ENCODE results near the gene GRM7. TPM values are rescaled to one million over a fixed set of nuclear protein-coding genes. Genes with fewer than 3 reads are reported as not detected.

The GRM7 gene
- total and polyA plus RNA-seq, 4 experiments from 2014 or later: not detected

DNA sequence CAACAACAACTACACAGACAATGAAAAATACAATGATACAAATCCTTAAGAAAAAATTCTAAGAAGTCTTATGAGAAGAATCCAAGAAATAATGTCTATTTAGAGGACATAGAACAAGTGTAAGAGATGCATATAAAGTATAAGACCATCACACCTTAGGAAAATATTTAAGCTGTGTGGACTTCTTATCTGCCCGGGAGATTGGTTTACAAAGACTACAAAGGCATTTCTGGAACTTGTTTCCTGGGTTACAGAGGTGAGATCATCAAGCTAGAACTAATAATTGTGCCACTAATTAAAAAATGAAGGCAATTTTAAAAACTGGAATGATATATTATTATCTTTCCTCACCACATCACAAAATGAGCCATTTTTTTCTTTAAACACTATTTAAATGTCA lies 507.1 kb downstream of the GRM7 start:
- Histone ChIP-seq H3K27ac (ENCODE audit: low read depth, low read length) (no peak overlapping the region), H3K27me3 (ENCODE audit: insufficient read depth, low read length) (no peaks in the 10 kb centered on the region), H3K36me3 (ENCODE audit: insufficient read depth, low read length) (no peaks in the 10 kb centered on the region), H3K9me3 (ENCODE audit: control insufficient read depth in 1 of 2, low read length in 2 of 2) (no peaks in the 10 kb centered on the region), H3K4me1 (ENCODE audit: insufficient read depth, low read length) (no peaks in the 10 kb centered on the region), H3K4me3 (ENCODE audit: low read length in 2 of 2) (no peak overlapping the region)
- no peaks in the 10 kb centered on the region for H3K4me1 Mint-ChIP-seq
- H3K4me3 Mint-ChIP-seq: no peak overlapping the region
- H3K9me3 Mint-ChIP-seq: peaks cover 0 to 4% (median 0%) of the 10 kb centered on the region in 8 donors
- DNase-seq: no peak
- intact Hi-C loops (cut with micrococcal nuclease): no loop called here
- H3K27me3 Mint-ChIP-seq: no peaks in the 10 kb centered on the region
- H3K36me3 Mint-ChIP-seq: no peaks in the 10 kb centered on the region
- ChIA-PET POLR2A (ENCODE audit: partially characterized antibody) (no interaction called here), CTCF (ENCODE audit: partially characterized antibody) (interaction anchor here (0.9 kb wide), 1 partner anchor 11 kb away, joined by 3 read pairs; no protein-coding TSS in a partner anchor)
- H3K27ac Mint-ChIP-seq: no peak overlapping the region

DNA sequence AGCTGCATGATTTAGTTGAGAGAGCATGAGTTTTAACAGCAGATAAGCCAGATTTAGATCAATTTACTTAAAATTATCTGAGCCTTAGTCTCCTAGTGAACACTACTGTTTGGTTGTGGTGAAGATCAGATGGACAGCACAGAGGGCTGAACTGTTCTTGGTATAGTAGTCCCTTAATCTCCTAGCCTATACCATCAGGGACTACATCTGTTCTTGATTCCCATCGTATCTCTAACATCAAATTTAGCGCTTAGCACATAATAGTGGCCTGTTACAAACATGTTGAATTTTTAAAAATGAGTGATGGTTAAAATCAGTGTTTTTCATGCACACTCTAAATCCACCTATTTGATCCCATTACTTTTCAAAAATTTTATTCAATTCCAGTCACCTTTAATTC lies 507.7 kb downstream of the GRM7 start:
- POLR2A ChIA-PET (ENCODE audit: partially characterized antibody): no interaction called here
- peaks cover 0 to 4% (median 0%) of the 10 kb centered on the region in 8 donors for H3K9me3 Mint-ChIP-seq

DNA sequence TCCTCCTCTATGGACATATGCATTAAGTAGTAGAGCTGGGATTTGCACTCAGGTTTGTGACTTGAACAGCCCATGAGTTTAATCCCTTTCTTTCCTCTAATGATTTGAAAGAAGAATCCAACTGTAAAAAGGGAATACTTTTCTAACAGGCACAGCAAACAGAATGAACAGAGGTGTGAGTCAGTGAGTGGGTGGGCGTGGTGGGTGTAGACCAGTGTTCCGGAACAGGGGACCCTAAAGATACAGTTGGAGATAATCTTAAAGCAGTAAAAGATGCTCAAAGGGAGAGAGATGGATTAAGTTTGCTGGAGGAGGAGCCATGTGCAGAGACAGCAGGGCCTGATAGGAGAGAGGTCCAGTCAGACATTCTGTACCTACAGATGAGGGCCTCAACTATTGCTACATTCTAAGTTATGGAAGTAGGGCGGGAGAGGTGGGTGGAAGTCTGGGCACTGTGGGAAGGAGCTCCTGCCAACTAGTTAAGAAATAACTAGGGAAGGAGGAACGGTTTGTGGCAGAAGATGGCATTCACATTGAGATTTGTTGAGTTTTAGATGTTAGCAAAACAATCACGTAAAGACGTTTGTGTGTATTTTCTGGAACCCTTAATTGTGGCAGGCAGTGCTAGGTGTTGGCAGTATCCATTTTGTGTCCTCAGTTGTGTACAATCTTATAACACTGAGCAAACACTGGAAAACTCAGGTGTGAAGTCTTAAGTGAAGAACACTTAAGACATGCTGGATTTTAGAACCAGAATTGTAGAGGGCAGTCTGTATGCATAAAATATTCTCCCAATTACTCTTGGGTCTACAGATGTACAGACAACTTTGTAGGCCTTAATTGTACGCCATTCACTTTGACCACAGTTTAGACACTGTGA lies 511.0 kb downstream of the GRM7 start:
- intact Hi-C loops (cut with micrococcal nuclease): no loop called here
- POLR2A ChIA-PET (ENCODE audit: partially characterized antibody): no interaction called here
- Mint-ChIP-seq H3K4me3 (no peak overlapping the region), H3K36me3 (no peaks in the 10 kb centered on the region), H3K4me1 (no peaks in the 10 kb centered on the region), H3K27ac (no peak overlapping the region), H3K27me3 (no peaks in the 10 kb centered on the region), H3K9me3 (peaks cover 0 to 7% (median 2%) of the 10 kb centered on the region in 8 donors)
- Histone ChIP-seq H3K9me3 (ENCODE audit: control insufficient read depth in 1 of 2, low read length in 2 of 2) (no peaks in the 10 kb centered on the region), H3K36me3 (ENCODE audit: insufficient read depth, low read length) (no peaks in the 10 kb centered on the region), H3K27me3 (ENCODE audit: insufficient read depth, low read length) (no peaks in the 10 kb centered on the region), H3K4me3 (ENCODE audit: low read length in 2 of 2) (no peak overlapping the region), H3K4me1 (ENCODE audit: insufficient read depth, low read length) (no peaks in the 10 kb centered on the region), H3K27ac (ENCODE audit: low read depth, low read length) (no peak overlapping the region)
- DNase-seq: no peak
- CTCF ChIA-PET (ENCODE audit: partially characterized antibody): no interaction called here

More for the DNA sequence above, 507.7 kb downstream of the GRM7 start:
- H3K9me3 ChIP-seq (ENCODE audit: control insufficient read depth in 1 of 2, low read length in 2 of 2): no peaks in the 10 kb centered on the region
- Mint-ChIP-seq H3K4me3 (no peak overlapping the region), H3K36me3 (no peaks in the 10 kb centered on the region), H3K27me3 (no peaks in the 10 kb centered on the region), H3K27ac (peak overlapping the region in 1 of 7 donors; percentile 16), H3K4me1 (no peaks in the 10 kb centered on the region)
- H3K27ac ChIP-seq (ENCODE audit: low read depth, low read length): no peak overlapping the region
- H3K36me3 ChIP-seq (ENCODE audit: insufficient read depth, low read length): no peaks in the 10 kb centered on the region
- intact Hi-C loops (cut with micrococcal nuclease): no loop called here
- H3K27me3 ChIP-seq (ENCODE audit: insufficient read depth, low read length): no peaks in the 10 kb centered on the region
- no peak overlapping the region for H3K4me3 ChIP-seq (ENCODE audit: low read length in 2 of 2)
- CTCF ChIA-PET (ENCODE audit: partially characterized antibody): no interaction called here
- H3K4me1 ChIP-seq (ENCODE audit: insufficient read depth, low read length): no peaks in the 10 kb centered on the region
- no peak for DNase-seq

DNA sequence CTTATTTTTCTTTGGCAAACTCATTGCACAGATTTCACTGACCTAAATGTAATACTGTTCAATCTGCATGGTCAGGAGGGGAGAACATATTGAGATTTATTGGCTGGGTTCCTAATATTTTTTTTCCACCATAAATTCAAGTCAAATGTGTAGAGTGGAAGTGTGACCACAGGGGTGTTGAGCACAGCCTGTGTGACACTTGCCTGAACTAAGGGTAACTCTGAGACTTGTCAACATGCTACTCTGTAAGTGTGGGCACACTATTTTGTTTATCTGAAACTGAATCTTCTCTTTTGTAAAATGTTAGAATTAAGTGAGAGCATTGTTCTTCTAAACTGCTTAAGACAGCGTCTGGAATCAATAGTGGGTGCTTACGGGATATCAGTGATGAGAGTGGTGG lies 516.2 kb downstream of the GRM7 start:
- no peak overlapping the region for H3K27ac Mint-ChIP-seq
- POLR2A ChIA-PET (ENCODE audit: partially characterized antibody): no interaction called here
- H3K4me3 Mint-ChIP-seq: no peak overlapping the region
- H3K9me3 Mint-ChIP-seq: peaks cover 0 to 7% (median 1%) of the 10 kb centered on the region in 8 donors
- H3K4me1 Mint-ChIP-seq: no peaks in the 10 kb centered on the region
- no peak overlapping the region for H3K4me3 ChIP-seq (ENCODE audit: low read length in 2 of 2)
- H3K36me3 ChIP-seq (ENCODE audit: insufficient read depth, low read length): no peaks in the 10 kb centered on the region
- CTCF ChIA-PET (ENCODE audit: partially characterized antibody): no interaction called here
- H3K36me3 Mint-ChIP-seq: no peaks in the 10 kb centered on the region
- intact Hi-C loops (cut with micrococcal nuclease): no loop called here
- H3K4me1 ChIP-seq (ENCODE audit: insufficient read depth, low read length): no peaks in the 10 kb centered on the region
- DNase-seq: no peak
- H3K27ac ChIP-seq (ENCODE audit: low read depth, low read length): no peak overlapping the region
- H3K27me3 ChIP-seq (ENCODE audit: insufficient read depth, low read length): no peaks in the 10 kb centered on the region
- H3K27me3 Mint-ChIP-seq: no peaks in the 10 kb centered on the region
- H3K9me3 ChIP-seq (ENCODE audit: control insufficient read depth in 1 of 2, low read length in 2 of 2): no peaks in the 10 kb centered on the region

DNA sequence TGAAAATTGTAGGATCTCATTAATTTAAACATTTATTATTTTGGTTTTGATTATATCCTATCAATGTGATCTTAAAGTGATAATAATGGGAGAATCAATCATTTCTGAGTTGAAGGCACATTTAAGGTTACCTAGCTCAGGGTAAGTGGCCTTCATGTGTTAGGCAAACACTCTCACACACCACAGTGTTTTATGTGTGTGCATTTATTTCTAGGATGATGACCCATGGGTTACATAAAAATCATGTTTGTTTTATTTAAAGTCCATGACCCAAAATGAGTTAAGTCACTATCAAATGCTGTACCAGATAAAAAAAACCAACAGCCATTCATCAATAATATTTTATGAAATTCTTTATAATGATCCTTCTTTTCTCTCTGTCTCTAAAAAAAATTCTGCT lies 520.8 kb downstream of the GRM7 start:
- H3K4me3 ChIP-seq (ENCODE audit: low read length in 2 of 2): no peak overlapping the region
- POLR2A ChIA-PET (ENCODE audit: partially characterized antibody): no interaction called here

DNA sequence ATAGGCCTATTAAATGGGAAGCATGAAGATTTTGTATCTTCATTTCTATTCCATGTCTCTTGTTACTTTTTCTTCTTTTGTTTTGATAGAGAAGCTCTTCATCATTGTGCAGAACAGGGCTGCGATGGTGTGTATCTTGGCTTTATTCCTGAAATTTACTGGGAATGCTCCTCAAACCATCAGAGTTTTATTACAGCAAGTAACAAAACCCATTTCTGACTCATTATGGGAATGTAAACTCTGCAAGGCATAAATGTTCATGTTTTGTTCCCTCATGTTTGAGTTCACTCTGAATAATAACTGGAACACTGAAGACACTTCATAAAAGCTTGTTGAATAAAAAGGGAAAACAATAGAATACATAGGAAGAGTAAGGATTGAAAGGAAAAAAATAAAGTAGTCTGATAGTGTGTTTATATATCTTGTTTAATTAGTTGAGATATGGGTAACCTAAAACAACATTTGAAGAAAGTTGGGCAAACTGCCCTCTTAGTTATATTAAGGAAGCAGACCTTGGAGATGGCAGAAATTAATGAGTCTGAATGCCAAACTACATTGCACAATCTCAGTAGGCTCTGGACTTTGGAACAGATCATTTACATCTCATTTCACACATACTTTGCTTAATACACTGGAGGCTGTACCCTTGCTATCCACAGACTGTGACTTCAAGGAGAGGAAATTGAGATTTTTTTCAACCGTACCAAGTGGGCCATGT lies 521.5 kb downstream of the GRM7 start:
- Mint-ChIP-seq H3K27me3 (no peaks in the 10 kb centered on the region), H3K9me3 (peaks cover 0 to 3% (median 0%) of the 10 kb centered on the region in 8 donors), H3K36me3 (no peaks in the 10 kb centered on the region), H3K27ac (no peak overlapping the region), H3K4me3 (no peak overlapping the region), H3K4me1 (no peaks in the 10 kb centered on the region)
- intact Hi-C loops (cut with micrococcal nuclease): no loop called here
- no peaks in the 10 kb centered on the region for H3K4me1 ChIP-seq (ENCODE audit: insufficient read depth, low read length)
- H3K9me3 ChIP-seq (ENCODE audit: control insufficient read depth in 1 of 2, low read length in 2 of 2): no peaks in the 10 kb centered on the region
- H3K4me3 ChIP-seq (ENCODE audit: low read length in 2 of 2): no peak overlapping the region
- no peak overlapping the region for H3K27ac ChIP-seq (ENCODE audit: low read depth, low read length)
- no peak for DNase-seq
- H3K36me3 ChIP-seq (ENCODE audit: insufficient read depth, low read length): no peaks in the 10 kb centered on the region
- ChIA-PET CTCF (ENCODE audit: partially characterized antibody) (no interaction called here), POLR2A (ENCODE audit: partially characterized antibody) (no interaction called here)
- H3K27me3 ChIP-seq (ENCODE audit: insufficient read depth, low read length): no peaks in the 10 kb centered on the region

More for the DNA sequence above, 520.8 kb downstream of the GRM7 start:
- intact Hi-C loops (cut with micrococcal nuclease): no loop called here
- no peaks in the 10 kb centered on the region for H3K9me3 Mint-ChIP-seq
- H3K27ac Mint-ChIP-seq: no peak overlapping the region
- H3K27me3 Mint-ChIP-seq: no peaks in the 10 kb centered on the region
- no peak overlapping the region for H3K27ac ChIP-seq (ENCODE audit: low read depth, low read length)
- no peaks in the 10 kb centered on the region for H3K36me3 Mint-ChIP-seq
- no peak for DNase-seq
- H3K4me1 Mint-ChIP-seq: no peaks in the 10 kb centered on the region
- H3K4me1 ChIP-seq (ENCODE audit: insufficient read depth, low read length): no peaks in the 10 kb centered on the region
- H3K4me3 Mint-ChIP-seq: no peak overlapping the region
- no peaks in the 10 kb centered on the region for H3K9me3 ChIP-seq (ENCODE audit: control insufficient read depth in 1 of 2, low read length in 2 of 2)
- H3K36me3 ChIP-seq (ENCODE audit: insufficient read depth, low read length): no peaks in the 10 kb centered on the region
- no peaks in the 10 kb centered on the region for H3K27me3 ChIP-seq (ENCODE audit: insufficient read depth, low read length)
- CTCF ChIA-PET (ENCODE audit: partially characterized antibody): no interaction called here

DNA sequence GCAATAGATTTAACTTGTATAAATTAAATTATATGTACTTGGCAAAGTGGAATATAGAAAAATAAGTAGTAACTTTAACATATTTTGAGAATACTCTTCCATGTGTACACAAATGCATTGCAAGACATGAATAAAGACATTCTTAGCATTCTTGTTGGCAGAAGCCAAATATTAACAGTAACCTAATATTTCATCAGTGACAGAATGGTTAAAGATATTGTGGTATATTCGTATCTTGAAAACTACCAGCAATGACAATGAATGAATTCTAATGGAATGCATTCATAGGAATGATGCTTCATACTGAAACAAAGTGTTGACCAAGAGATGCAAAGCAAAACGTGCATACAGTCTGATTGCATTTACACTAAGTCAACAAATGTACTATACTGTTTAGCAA lies 524.7 kb downstream of the GRM7 start:
- no peak overlapping the region for H3K4me3 ChIP-seq (ENCODE audit: low read length in 2 of 2)
- no peaks in the 10 kb centered on the region for H3K27me3 ChIP-seq (ENCODE audit: insufficient read depth, low read length)
- Mint-ChIP-seq H3K4me3 (no peak overlapping the region), H3K27ac (no peak overlapping the region), H3K36me3 (no peaks in the 10 kb centered on the region), H3K27me3 (no peaks in the 10 kb centered on the region), H3K9me3 (peaks cover 0 to 3% (median 0%) of the 10 kb centered on the region in 8 donors), H3K4me1 (no peaks in the 10 kb centered on the region)
- no peaks in the 10 kb centered on the region for H3K36me3 ChIP-seq (ENCODE audit: insufficient read depth, low read length)
- ChIA-PET CTCF (ENCODE audit: partially characterized antibody) (no interaction called here), POLR2A (ENCODE audit: partially characterized antibody) (no interaction called here)
- no peak overlapping the region for H3K27ac ChIP-seq (ENCODE audit: low read depth, low read length)
- DNase-seq: no peak
- no peaks in the 10 kb centered on the region for H3K4me1 ChIP-seq (ENCODE audit: insufficient read depth, low read length)
- no peaks in the 10 kb centered on the region for H3K9me3 ChIP-seq (ENCODE audit: control insufficient read depth in 1 of 2, low read length in 2 of 2)
- intact Hi-C loops (cut with micrococcal nuclease): no loop called here

All from CD4-positive, alpha-beta memory T cell (primary cell).